Karpas-422 (cell line): Measurements from ENCODE around the gene KCNK15. TPM values are rescaled to one million over a fixed set of nuclear protein-coding genes. Genes with fewer than 3 reads are reported as not detected.
"Not testable (repeated sequence)": the region's sequence is repeated elsewhere in the genome, so short reads cannot be mapped to it uniquely, and the experiment has no call there.

Source experiments
- DNase-seq: peaks from one replicate; pipeline ENCODE4 v3.0.0-alpha.2; 2015
- H2AFZ ChIP-seq: fragments of 200-600 bp; sonication (generic); 2 replicates; pipeline ENCODE4 v1.6.1; 2014; ENCODE audit warnings: antibody characterized with exemption, low read length, mixed read lengths
- H3K27ac ChIP-seq: fragments of 200-600 bp; sonication (generic); 2 replicates; pipeline ENCODE4 v1.5.1; 2014; ENCODE audit warnings: mild to moderate bottlenecking, low read length, moderate library complexity
- H3K27me3 ChIP-seq: fragments of 200-600 bp; sonication (generic); 2 replicates; pipeline ENCODE4 v1.6.1; 2014; ENCODE audit warnings: low read length, mixed read lengths
- H3K36me3 ChIP-seq: fragments of 200-600 bp; sonication (generic); 2 replicates; pipeline ENCODE4 v1.6.1; 2014; ENCODE audit warnings: low read length, mixed read lengths; ENCODE audit not compliant: insufficient read depth
- H3K4me1 ChIP-seq: fragments of 200-600 bp; sonication (generic); 2 replicates; pipeline ENCODE4 v1.6.1; 2014; ENCODE audit warnings: mild to moderate bottlenecking, low read length, mixed read lengths
- H3K4me2 ChIP-seq: fragments of 200-600 bp; sonication (generic); 2 replicates; pipeline ENCODE4 v1.6.1; 2014; ENCODE audit warnings: low read length, low read depth, mild to moderate bottlenecking; ENCODE audit not compliant: poor library complexity, severe bottlenecking
- H3K4me3 ChIP-seq: fragments of 200-600 bp; sonication (generic); 2 replicates; pipeline ENCODE4 v1.5.1; 2014; ENCODE audit warnings: mild to moderate bottlenecking, antibody characterized with exemption, low read length, mixed read lengths
- H3K79me2 ChIP-seq: fragments of 200-600 bp; sonication (generic); 2 replicates; pipeline ENCODE4 v1.6.1; 2014; ENCODE audit warnings: mild to moderate bottlenecking, low read length, mixed read lengths
- H3K9ac ChIP-seq: fragments of 200-600 bp; sonication (generic); 2 replicates; pipeline ENCODE4 v1.6.0; 2014; ENCODE audit warnings: low read length
- H3K9me2 ChIP-seq: fragments of 200-600 bp; sonication (generic), shearing (Covaris generic); replicated peaks from 2 replicates; pipeline ENCODE4 v1.6.0; 2014; ENCODE audit warnings: mild to moderate bottlenecking, low read length, moderate library complexity; ENCODE audit not compliant: insufficient read depth
- H3K9me3 ChIP-seq: fragments of 300-700, 200-600 bp; sonication (generic); 2 replicates; pipeline ENCODE4 v1.6.1; 2014; ENCODE audit warnings: low read length, mixed read lengths
- H4K20me1 ChIP-seq: fragments of 200-600 bp; sonication (generic); 2 replicates; pipeline ENCODE4 v1.6.1; 2014; ENCODE audit warnings: mild to moderate bottlenecking, antibody characterized with exemption, low read length, low read depth; ENCODE audit not compliant: insufficient read depth
- total RNA-seq: library from RNA; depleted of rRNA; stranded (reverse); fragments of >200 nt; shearing (Covaris generic); gene quantifications from 2 replicates; pipeline ENCODE4 v1.2.3, GENCODE V29; 2014; ENCODE audit warnings: low replicate concordance; rRNA removed

Gene KCNK15
- total RNA-seq: not detected in 2 replicates

DNA sequence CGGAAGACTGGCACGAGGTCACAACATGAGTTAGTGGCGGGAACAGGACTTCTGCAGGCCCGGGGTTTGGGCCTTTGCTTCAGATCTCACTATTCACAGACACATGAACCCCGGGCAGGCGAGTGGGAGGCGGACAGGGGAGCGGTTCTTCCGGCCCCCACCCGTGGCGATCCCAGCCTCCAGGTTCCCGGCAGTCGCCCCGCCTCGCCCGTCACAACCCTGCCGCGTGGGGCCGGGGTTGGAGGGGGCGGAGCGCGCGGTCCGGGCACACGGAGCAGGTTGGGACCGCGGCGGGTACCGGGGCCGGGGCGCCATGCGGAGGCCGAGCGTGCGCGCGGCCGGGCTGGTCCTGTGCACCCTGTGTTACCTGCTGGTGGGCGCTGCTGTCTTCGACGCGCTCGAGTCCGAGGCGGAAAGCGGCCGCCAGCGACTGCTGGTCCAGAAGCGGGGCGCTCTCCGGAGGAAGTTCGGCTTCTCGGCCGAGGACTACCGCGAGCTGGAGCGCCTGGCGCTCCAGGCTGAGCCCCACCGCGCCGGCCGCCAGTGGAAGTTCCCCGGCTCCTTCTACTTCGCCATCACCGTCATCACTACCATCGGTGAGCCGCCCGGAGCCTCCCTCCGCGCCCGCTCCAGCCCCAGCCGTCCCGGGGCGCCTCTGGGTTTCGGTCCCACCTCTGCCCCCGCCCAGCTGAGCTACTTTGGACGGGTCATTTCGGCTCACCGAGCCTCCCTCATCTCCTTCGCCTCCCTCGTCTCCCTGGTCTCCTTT, at the start of gene KCNK15:
KCNK15 (plus strand) TSS at position 268 of the 769 bp plus-strand sequence; CDS start at position 314, 46 bp downstream.
- DNase-seq: no peak
- H3K36me3 ChIP-seq: no peaks in the 10 kb centered on the region
- H4K20me1 ChIP-seq: no peaks in the 10 kb centered on the region
- no peak within 1 kb of the TSS for H3K4me2 ChIP-seq
- H3K27ac ChIP-seq: no peak within 1 kb of the TSS
- H3K4me3 ChIP-seq: no peak within 1 kb of the TSS
- no peaks in the 10 kb centered on the region for H3K79me2 ChIP-seq
- H3K9ac ChIP-seq: no peak within 1 kb of the TSS
- H2AFZ ChIP-seq: no peak within 1 kb of the TSS
- H3K9me2 ChIP-seq: no peaks in the 10 kb centered on the region
- H3K4me1 ChIP-seq: no peaks in the 10 kb centered on the region
- no peaks in the 10 kb centered on the region for H3K9me3 ChIP-seq
- no peaks in the 10 kb centered on the region for H3K27me3 ChIP-seq

DNA sequence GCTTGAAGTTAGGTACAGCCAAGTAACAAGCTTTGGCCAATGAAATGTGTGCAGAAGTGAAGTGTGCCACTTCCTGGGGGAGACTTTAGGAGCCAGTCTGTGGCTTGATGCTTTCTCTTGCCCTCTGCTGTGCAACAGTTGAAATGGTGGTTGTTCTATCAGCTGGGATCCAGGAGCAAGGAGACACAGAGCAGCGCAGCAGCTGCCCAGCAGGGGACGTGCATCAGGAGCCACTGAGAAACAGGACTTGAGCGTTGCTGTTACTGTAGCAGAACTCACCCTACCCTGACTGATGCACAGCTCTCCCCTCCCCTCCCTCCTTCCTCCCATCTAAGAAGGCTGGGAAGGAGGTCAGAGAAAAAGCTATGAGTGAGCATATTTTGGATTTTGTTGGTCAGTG, 49.4 kb upstream of the KCNK15 start:
- Histone ChIP-seq H3K27ac (no peak overlapping the region), H3K9ac (no peak overlapping the region), H2AFZ (no peak overlapping the region), H3K36me3 (no peaks in the 10 kb centered on the region), H3K4me3 (no peak overlapping the region), H3K9me3 (no peaks in the 10 kb centered on the region), H3K4me1 (no peaks in the 10 kb centered on the region), H3K27me3 (no peaks in the 10 kb centered on the region), H3K4me2 (no peak overlapping the region), H3K79me2 (no peaks in the 10 kb centered on the region), H3K9me2 (no peaks in the 10 kb centered on the region), H4K20me1 (no peaks in the 10 kb centered on the region)
- peak; percentile 59 for DNase-seq

DNA sequence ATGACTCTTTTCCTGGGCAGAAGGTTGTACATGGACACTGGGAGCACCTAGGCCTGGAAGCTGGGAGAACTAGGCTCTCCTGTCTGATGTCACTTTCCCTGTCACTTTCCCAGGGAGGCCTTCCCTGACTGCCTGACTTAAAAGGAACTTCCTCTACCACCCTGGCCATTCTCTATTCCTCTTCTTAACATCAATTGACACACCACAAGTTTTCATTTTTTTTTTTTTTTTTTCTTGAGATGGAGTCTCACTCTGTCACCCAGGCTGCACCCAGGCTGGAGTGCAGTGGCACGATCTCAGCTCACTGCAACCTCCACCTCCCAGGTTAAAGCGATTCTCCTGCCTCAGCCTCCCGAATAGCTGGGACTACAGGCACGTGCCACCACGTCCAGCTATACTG, 48.6 kb upstream of the KCNK15 start:
- H3K9ac ChIP-seq, H3K4me2 ChIP-seq, H3K4me1 ChIP-seq, H4K20me1 ChIP-seq, H3K27ac ChIP-seq, H2AFZ ChIP-seq, H3K79me2 ChIP-seq, H3K9me3 ChIP-seq, H3K9me2 ChIP-seq, H3K4me3 ChIP-seq, H3K27me3 ChIP-seq, H3K36me3 ChIP-seq: not testable (repeated sequence)
- peak; percentile 32 for DNase-seq

DNA sequence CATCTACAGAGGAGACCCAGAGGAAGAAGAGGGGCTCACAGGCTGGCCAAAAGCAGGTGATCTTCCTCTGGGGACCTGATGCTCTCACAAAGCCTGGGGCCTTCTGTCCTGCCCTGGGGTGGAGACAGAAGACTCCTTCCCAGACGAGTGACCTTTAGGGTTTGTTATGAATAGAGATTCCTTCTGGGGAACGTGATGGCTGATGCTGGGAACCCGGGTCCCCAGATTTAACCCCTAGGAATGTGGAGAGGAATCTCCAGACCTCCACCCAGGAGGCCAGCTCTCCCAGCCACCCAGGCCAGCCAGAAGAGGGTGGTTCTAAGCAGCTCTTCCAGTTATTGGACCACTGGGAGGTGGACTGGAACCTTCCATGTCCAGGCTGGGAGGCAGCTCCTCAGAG, 47.3 kb upstream of the KCNK15 start:
- Histone ChIP-seq H3K4me1 (peaks cover 3% of the 10 kb centered on the region; the same call in 1 of the 2 replicates), H3K9me3 (no peaks in the 10 kb centered on the region), H4K20me1 (no peaks in the 10 kb centered on the region), H3K27me3 (no peaks in the 10 kb centered on the region), H3K4me2 (no peak overlapping the region), H3K4me3 (no peak overlapping the region), H2AFZ (no peak overlapping the region), H3K36me3 (no peaks in the 10 kb centered on the region), H3K9me2 (no peaks in the 10 kb centered on the region), H3K79me2 (no peaks in the 10 kb centered on the region), H3K27ac (no peak overlapping the region), H3K9ac (no peak overlapping the region)
- DNase-seq: no peak

DNA sequence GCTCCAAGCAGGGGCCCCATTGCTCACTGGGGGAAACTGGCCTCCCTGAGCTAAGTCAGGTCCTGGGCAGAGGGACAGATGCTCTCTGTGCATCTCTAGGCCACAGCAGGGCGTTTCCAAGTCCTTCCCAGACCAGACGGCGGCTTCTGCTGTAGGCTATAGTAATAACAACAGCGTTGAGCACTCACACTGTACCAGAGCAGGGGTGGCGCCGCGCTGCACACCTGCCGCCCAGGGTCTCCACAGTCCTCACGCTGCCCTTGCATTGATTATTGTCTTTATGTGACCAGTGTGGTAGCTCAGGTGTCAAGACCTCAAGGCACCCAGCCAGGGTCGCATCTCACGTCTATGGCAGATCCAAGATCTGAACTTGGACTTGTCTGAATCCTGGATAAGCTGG, 45.4 kb upstream of the KCNK15 start:
- H3K4me2 ChIP-seq: no peak overlapping the region
- no peaks in the 10 kb centered on the region for H3K79me2 ChIP-seq
- H3K9me2 ChIP-seq: no peaks in the 10 kb centered on the region
- no peak overlapping the region for H2AFZ ChIP-seq
- H3K36me3 ChIP-seq: no peaks in the 10 kb centered on the region
- H3K9me3 ChIP-seq: no peaks in the 10 kb centered on the region
- peaks cover 3% of the 10 kb centered on the region; the same call in 1 of the 2 replicates for H3K4me1 ChIP-seq
- no peaks in the 10 kb centered on the region for H3K27me3 ChIP-seq
- no peak overlapping the region for H3K9ac ChIP-seq
- no peak overlapping the region for H3K27ac ChIP-seq
- no peak for DNase-seq
- no peak overlapping the region for H3K4me3 ChIP-seq
- H4K20me1 ChIP-seq: no peaks in the 10 kb centered on the region

DNA sequence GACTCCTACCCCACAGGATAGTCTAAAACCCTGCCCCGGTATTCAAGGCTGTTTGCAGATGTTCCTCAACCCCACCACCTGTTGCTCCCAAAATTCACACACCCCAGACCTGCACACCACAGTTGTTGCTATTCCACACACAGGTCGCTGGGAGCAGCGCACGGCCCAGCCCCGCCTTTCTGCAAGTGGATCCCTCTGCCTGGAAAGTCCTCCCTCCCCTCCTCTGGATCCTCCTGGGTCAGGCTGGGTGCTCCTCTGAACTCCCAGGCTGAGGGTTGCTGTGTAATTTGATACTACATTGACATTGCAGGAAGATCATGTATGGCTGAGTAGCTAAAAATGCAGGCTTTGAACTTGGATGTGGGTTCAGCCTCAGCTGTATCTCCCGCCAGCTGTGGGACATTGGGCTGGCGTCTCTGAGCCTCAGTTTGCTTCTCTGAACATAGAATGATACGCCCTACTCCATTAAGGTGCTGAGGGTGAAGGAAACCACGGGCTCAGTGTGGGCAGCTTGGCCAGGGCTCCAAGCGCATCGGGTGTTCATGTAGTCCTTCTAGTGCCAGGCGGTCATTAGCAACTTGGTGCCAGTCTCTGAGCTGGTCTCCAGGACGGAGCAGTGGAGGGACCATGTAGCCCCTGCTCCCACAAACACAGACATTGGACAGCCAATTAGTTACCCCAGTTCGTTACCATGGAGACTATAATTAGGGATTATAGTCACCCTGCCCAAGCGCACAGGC, 44.4 kb upstream of the KCNK15 start:
- no peaks in the 10 kb centered on the region for H3K36me3 ChIP-seq
- H3K4me2 ChIP-seq: no peak overlapping the region
- H3K9ac ChIP-seq: no peak overlapping the region
- H3K27me3 ChIP-seq: no peaks in the 10 kb centered on the region
- DNase-seq: no peak
- peaks cover 3% of the 10 kb centered on the region; the same call in 1 of the 2 replicates for H3K4me1 ChIP-seq
- H3K4me3 ChIP-seq: no peak overlapping the region
- no peaks in the 10 kb centered on the region for H3K9me3 ChIP-seq
- no peaks in the 10 kb centered on the region for H3K9me2 ChIP-seq
- no peak overlapping the region for H3K27ac ChIP-seq
- no peaks in the 10 kb centered on the region for H4K20me1 ChIP-seq
- H2AFZ ChIP-seq: no peak overlapping the region
- no peaks in the 10 kb centered on the region for H3K79me2 ChIP-seq

DNA sequence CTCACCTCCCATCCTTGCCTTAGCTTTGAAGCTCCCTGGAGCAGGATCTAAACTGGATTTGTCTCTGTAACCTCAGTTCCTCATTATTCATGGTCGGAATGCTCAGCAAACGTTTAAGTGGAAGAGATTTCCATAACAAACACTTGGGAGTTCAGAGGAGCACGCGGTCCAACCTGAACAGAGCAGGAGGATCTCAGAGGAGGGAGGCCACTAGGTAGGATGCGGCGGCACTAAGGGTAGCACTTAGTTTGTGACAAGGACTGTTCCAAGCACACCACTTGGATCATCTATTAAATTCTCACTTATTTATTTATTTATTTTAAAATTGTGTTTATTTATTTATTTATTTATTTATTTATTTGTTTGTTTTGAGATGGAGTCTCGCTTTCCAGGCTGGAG, 43.8 kb upstream of the KCNK15 start:
- no peaks in the 10 kb centered on the region for H3K9me2 ChIP-seq
- no peaks in the 10 kb centered on the region for H3K9me3 ChIP-seq
- H3K79me2 ChIP-seq: no peaks in the 10 kb centered on the region
- DNase-seq: no peak
- no peak overlapping the region for H2AFZ ChIP-seq
- H3K27ac ChIP-seq: no peak overlapping the region
- H3K9ac ChIP-seq: no peak overlapping the region
- H3K36me3 ChIP-seq: no peaks in the 10 kb centered on the region
- no peaks in the 10 kb centered on the region for H3K27me3 ChIP-seq
- H4K20me1 ChIP-seq: no peaks in the 10 kb centered on the region
- H3K4me1 ChIP-seq: peaks cover 3% of the 10 kb centered on the region; the same call in 1 of the 2 replicates
- H3K4me2 ChIP-seq: no peak overlapping the region
- no peak overlapping the region for H3K4me3 ChIP-seq

DNA sequence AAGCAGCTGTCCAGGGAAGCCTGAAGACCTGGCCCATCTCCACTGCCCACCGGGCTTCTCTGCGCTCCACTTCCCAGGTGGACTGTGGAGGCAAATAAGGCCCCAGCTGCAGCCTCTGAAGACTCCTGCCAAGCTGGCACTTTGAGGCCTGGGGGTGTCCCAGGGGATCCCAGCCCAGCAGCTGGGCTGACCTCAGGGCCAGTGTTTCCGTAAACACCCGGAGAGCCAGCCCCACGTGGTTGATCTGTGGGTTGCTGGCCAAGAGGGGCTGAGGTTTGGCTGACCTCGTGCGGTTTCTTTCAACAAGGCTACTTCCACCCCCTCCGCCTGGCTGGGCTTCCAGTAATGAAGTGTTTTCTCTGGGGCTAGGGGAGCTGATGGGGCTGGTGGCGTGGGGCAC, 42.9 kb upstream of the KCNK15 start:
- Histone ChIP-seq H3K9ac (no peak overlapping the region), H4K20me1 (no peaks in the 10 kb centered on the region), H3K79me2 (no peaks in the 10 kb centered on the region), H3K4me1 (peaks cover 3% of the 10 kb centered on the region; the same call in 1 of the 2 replicates), H3K4me2 (no peak overlapping the region), H3K27me3 (no peaks in the 10 kb centered on the region), H3K36me3 (no peaks in the 10 kb centered on the region), H3K4me3 (no peak overlapping the region), H3K27ac (no peak overlapping the region), H3K9me2 (no peaks in the 10 kb centered on the region), H3K9me3 (no peaks in the 10 kb centered on the region), H2AFZ (no peak overlapping the region)
- DNase-seq: no peak
